CD4-positive, CD25-positive, alpha-beta regulatory T cell (primary cell): Measurements from ENCODE around the gene CD99L2. TPM values are rescaled to one million over a fixed set of nuclear protein-coding genes. Genes with fewer than 3 reads are reported as not detected.
A peak's percentile ranks its signal among the peaks of the same experiment; 100 is the strongest.
"Not testable (repeated sequence)": the region's sequence is repeated elsewhere in the genome, so short reads cannot be mapped to it uniquely, and the experiment has no call there.

Experiments
- ATAC-seq, 2 donors: fragments of 150-1000 bp; cut with Tn5 transposase; one replicate each; pipeline ENCODE4 v1.10.0; 2021; ENCODE audit warnings: low read depth in 2 of 2, moderate number of reproducible peaks in 2 of 2, moderate library complexity in 1 of 2
- DNase-seq, 3 donors: peaks; one replicate each; pipeline versions ENCODE4 v3.0.0 to v3.0.0-alpha.2; 2012 to 2022; ENCODE audit warnings: mixed read lengths in 1 of 3
- H3K27ac ChIP-seq: one replicate; pipeline ENCODE4 v1.7.0; 2013; ENCODE audit warnings: mild to moderate bottlenecking, low read length; ENCODE audit not compliant: insufficient read depth, poor library complexity, severe bottlenecking
- H3K27me3 ChIP-seq: one replicate; pipeline ENCODE4 v1.7.0; 2013; ENCODE audit warnings: low read length; ENCODE audit not compliant: control insufficient read depth, insufficient read depth
- H3K36me3 ChIP-seq: one replicate; pipeline ENCODE4 v1.7.0; 2013; ENCODE audit warnings: mild to moderate bottlenecking, low read length, moderate library complexity; ENCODE audit not compliant: control insufficient read depth, insufficient read depth
- H3K4me1 ChIP-seq: 2 replicates; pipeline ENCODE4 v1.7.0; 2013; ENCODE audit warnings: mild to moderate bottlenecking, low read length; ENCODE audit not compliant: insufficient read depth, control insufficient read depth, poor library complexity, severe bottlenecking
- H3K4me3 ChIP-seq: one replicate; pipeline ENCODE4 v1.7.0; 2013; ENCODE audit warnings: low read depth, mild to moderate bottlenecking, low read length, moderate library complexity
- H3K9me3 ChIP-seq, 2 experiments: 1 replicate in 1 of 2; 2 replicates in 1 of 2; pipeline ENCODE4 v1.7.0; 2013; ENCODE audit warnings: low read length in 2 of 2, mild to moderate bottlenecking in 1 of 2, moderate library complexity in 1 of 2; ENCODE audit not compliant: control insufficient read depth in 2 of 2
- H3K27ac Mint-ChIP-seq, 3 donors: one replicate each; pipeline ENCODE4 v1.8.0; 2020 to 2022; ENCODE audit warnings: mild to moderate bottlenecking in 3 of 3, mixed read lengths in 3 of 3, moderate library complexity in 2 of 3
- H3K27me3 Mint-ChIP-seq: one replicate; pipeline ENCODE4 v1.8.0; 2022; ENCODE audit warnings: mild to moderate bottlenecking, mixed read lengths
- H3K36me3 Mint-ChIP-seq: one replicate; pipeline ENCODE4 v1.8.0; 2020; ENCODE audit warnings: mixed read lengths
- H3K4me1 Mint-ChIP-seq, 4 donors: one replicate each; pipeline ENCODE4 v1.8.0; 2020 to 2022; ENCODE audit warnings: mixed read lengths in 4 of 4, mild to moderate bottlenecking in 1 of 4
- H3K4me3 Mint-ChIP-seq, 4 donors: one replicate each; pipeline ENCODE4 v1.8.0; 2020 to 2022; ENCODE audit warnings: mild to moderate bottlenecking in 4 of 4, mixed read lengths in 4 of 4, moderate library complexity in 3 of 4
- H3K9me3 Mint-ChIP-seq, 7 donors: one replicate each; pipeline ENCODE4 v1.8.0; 2020 to 2022; ENCODE audit warnings: mixed read lengths in 7 of 7, mild to moderate bottlenecking in 3 of 7, moderate library complexity in 2 of 7
- polyA plus RNA-seq, 4 donors: library from polyadenylated mRNA; unstranded; fragments of 300-500 nt; fragmentation: Illumina TruSeq; gene quantifications; one replicate each; pipeline ENCODE4 v1.2.3, GENCODE V29; 2021
- total RNA-seq: library from RNA; stranded (reverse); gene quantifications from one replicate; pipeline ENCODE4 v1.2.3, GENCODE V29; 2022

The CD99L2 gene
- total and polyA plus RNA-seq, 5 donors from 2014 or later: 14.3 to 18.6 (median 14.7) TPM

DNA sequence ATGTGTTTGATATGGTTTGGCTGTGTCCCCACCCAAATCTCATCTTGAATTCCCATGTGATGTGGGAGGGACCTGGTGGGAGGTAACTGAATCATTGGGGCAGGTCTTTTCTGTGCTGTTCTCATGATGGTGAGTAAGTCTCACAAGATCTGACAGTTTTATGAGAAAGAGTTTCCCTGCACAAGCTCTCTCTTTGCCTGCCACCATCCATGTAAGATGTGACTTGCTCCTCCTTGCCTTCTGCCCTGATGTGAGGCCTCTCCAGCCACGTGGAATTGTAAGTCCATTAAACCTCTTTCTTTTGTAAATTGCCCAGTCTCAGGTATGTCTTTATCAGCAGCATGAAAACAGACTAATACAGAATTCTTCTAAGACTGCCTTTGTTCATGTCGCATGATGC, 22.8 kb downstream of the CD99L2 start:
- not testable (repeated sequence) for H3K27me3 ChIP-seq, H3K4me3 ChIP-seq, H3K4me1 ChIP-seq, H3K36me3 Mint-ChIP-seq, H3K9me3 Mint-ChIP-seq, H3K27ac ChIP-seq, ATAC-seq, DNase-seq, H3K9me3 ChIP-seq, H3K36me3 ChIP-seq, H3K4me3 Mint-ChIP-seq, H3K27me3 Mint-ChIP-seq
- H3K4me1 Mint-ChIP-seq: peaks cover 7 to 33% (median 22%) of the 10 kb centered on the region in 4 donors
- H3K27ac Mint-ChIP-seq: peak overlapping the region in 1 of 3 donors; percentile 83

GRCh38 chrX:150874448-150874847, 24.0 kb downstream of the CD99L2 start:
- Mint-ChIP-seq H3K36me3 (peaks cover 4% of the 10 kb centered on the region), H3K4me3 (no peak overlapping the region), H3K4me1 (peaks cover 7 to 24% (median 16%) of the 10 kb centered on the region in 4 donors), H3K27me3 (no peaks in the 10 kb centered on the region), H3K27ac (no peak overlapping the region), H3K9me3 (no peaks in the 10 kb centered on the region)
- H3K9me3 ChIP-seq: no peaks in the 10 kb centered on the region
- no peak overlapping the region for H3K4me3 ChIP-seq
- no peak overlapping the region for H3K27ac ChIP-seq
- H3K36me3 ChIP-seq: no peaks in the 10 kb centered on the region
- no peaks in the 10 kb centered on the region for H3K27me3 ChIP-seq
- ATAC-seq (no peak), DNase-seq (no peak)
- H3K4me1 ChIP-seq: no peaks in the 10 kb centered on the region

- Mint-ChIP-seq H3K9me3 (no peaks in the 10 kb centered on the region), H3K36me3 (peaks cover 4% of the 10 kb centered on the region), H3K4me1 (peaks cover under 1 to 23% (median 19%) of the 10 kb centered on the region in 4 donors), H3K27ac (peak overlapping the region in 1 of 3 donors; percentile 13), H3K4me3 (peak overlapping the region in 1 of 4 donors; percentile 22), H3K27me3 (no peaks in the 10 kb centered on the region)
- Histone ChIP-seq H3K27ac (no peak overlapping the region), H3K4me3 (no peak overlapping the region), H3K36me3 (no peaks in the 10 kb centered on the region), H3K4me1 (no peaks in the 10 kb centered on the region), H3K27me3 (no peaks in the 10 kb centered on the region), H3K9me3 (no peaks in the 10 kb centered on the region)
- DNase-seq (peak in 1 of 3 donors; percentile 53), ATAC-seq (no peak)
Measured at GRCh38 chrX:150873616-150874015, 24.9 kb downstream of the CD99L2 start.

DNA sequence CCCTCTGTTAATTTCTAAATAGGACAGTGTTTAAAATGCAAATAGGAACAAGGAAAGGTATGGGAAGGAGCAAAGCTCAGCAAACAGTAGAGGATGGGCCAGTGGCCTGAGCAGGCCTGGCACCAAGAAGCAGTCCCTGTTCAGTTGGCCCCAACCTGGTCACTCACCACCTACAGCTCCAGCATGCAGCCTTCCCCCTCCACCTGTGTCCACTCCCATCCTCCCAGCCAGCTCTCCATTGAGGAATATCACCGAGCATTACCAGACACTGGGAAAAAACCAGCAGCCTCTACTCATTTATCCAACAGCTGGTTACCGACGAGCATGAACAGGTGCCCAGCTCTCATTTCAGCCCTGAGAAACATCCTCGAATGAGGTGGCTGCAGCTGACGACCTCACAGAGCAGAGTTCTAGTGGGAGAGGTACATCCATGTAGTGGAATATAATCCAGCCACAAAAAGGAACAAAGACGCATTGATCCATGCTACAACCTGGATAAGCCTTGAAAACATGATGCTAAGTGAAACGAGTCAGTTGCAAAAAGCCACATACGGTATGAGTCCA, 25.6 kb downstream of the CD99L2 start:
- Histone ChIP-seq H3K9me3 (no peaks in the 10 kb centered on the region), H3K4me1 (no peaks in the 10 kb centered on the region), H3K27ac (no peak overlapping the region), H3K4me3 (no peak overlapping the region), H3K27me3 (no peaks in the 10 kb centered on the region), H3K36me3 (no peaks in the 10 kb centered on the region)
- DNase-seq (no peak), ATAC-seq (no peak)
- peaks cover 4% of the 10 kb centered on the region for H3K36me3 Mint-ChIP-seq
- no peak overlapping the region for H3K4me3 Mint-ChIP-seq
- H3K4me1 Mint-ChIP-seq: peaks cover 0 to 24% (median 18%) of the 10 kb centered on the region in 4 donors
- H3K27me3 Mint-ChIP-seq: no peaks in the 10 kb centered on the region
- H3K9me3 Mint-ChIP-seq: no peaks in the 10 kb centered on the region
- peak overlapping the region in 1 of 3 donors; percentile 13 for H3K27ac Mint-ChIP-seq

- Mint-ChIP-seq H3K9me3 (no peaks in the 10 kb centered on the region), H3K4me1 (peaks cover 0 to 22% (median 18%) of the 10 kb centered on the region in 4 donors)
- ATAC-seq: no peak
Measured at GRCh38 chrX:150871341-150871811, 27.1 kb downstream of the CD99L2 start.

GRCh38 chrX:150870487-150871340, 27.8 kb downstream of the CD99L2 start:
- ATAC-seq (no peak), DNase-seq (no peak)
- H3K9me3 Mint-ChIP-seq: no peaks in the 10 kb centered on the region
- peaks cover 4% of the 10 kb centered on the region for H3K36me3 Mint-ChIP-seq
- Histone ChIP-seq H3K27ac (no peak overlapping the region), H3K27me3 (no peaks in the 10 kb centered on the region), H3K36me3 (no peaks in the 10 kb centered on the region), H3K4me3 (no peak overlapping the region), H3K9me3 (no peaks in the 10 kb centered on the region), H3K4me1 (no peaks in the 10 kb centered on the region)
- peaks cover 0 to 22% (median 18%) of the 10 kb centered on the region in 4 donors for H3K4me1 Mint-ChIP-seq
- no peak overlapping the region for H3K27ac Mint-ChIP-seq
- H3K27me3 Mint-ChIP-seq: no peaks in the 10 kb centered on the region
- H3K4me3 Mint-ChIP-seq: no peak overlapping the region

More at GRCh38 chrX:150871341-150871811, 27.1 kb downstream of the CD99L2 start:
- H3K36me3 ChIP-seq: no peaks in the 10 kb centered on the region
- H3K4me3 ChIP-seq: no peak overlapping the region
- no peak overlapping the region for H3K4me3 Mint-ChIP-seq
- no peak overlapping the region for H3K27ac ChIP-seq
- H3K27me3 Mint-ChIP-seq: no peaks in the 10 kb centered on the region
- no peaks in the 10 kb centered on the region for H3K27me3 ChIP-seq
- no peaks in the 10 kb centered on the region for H3K9me3 ChIP-seq
- DNase-seq: no peak
- peak overlapping the region in 1 of 3 donors; percentile 40 for H3K27ac Mint-ChIP-seq
- peaks cover 4% of the 10 kb centered on the region for H3K36me3 Mint-ChIP-seq
- no peaks in the 10 kb centered on the region for H3K4me1 ChIP-seq

GRCh38 chrX:150870029-150870428, 28.4 kb downstream of the CD99L2 start:
- H3K27me3 ChIP-seq: no peaks in the 10 kb centered on the region
- Mint-ChIP-seq H3K27me3 (no peaks in the 10 kb centered on the region), H3K27ac (no peak overlapping the region), H3K9me3 (no peaks in the 10 kb centered on the region), H3K4me3 (no peak overlapping the region), H3K4me1 (peaks cover 0 to 22% (median 18%) of the 10 kb centered on the region in 4 donors), H3K36me3 (peaks cover 7% of the 10 kb centered on the region)
- DNase-seq (no peak), ATAC-seq (no peak)
- no peaks in the 10 kb centered on the region for H3K4me1 ChIP-seq
- H3K36me3 ChIP-seq: no peaks in the 10 kb centered on the region
- no peaks in the 10 kb centered on the region for H3K9me3 ChIP-seq
- H3K27ac ChIP-seq: no peak overlapping the region
- H3K4me3 ChIP-seq: no peak overlapping the region
